Measurements from ENCODE around the gene CD207. TPM values are rescaled to one million over a fixed set of nuclear protein-coding genes. Genes with fewer than 3 reads are reported as not detected.

CD207 gene
- total RNA-seq, 2 experiments from 2014 or later = not detected

DNA sequence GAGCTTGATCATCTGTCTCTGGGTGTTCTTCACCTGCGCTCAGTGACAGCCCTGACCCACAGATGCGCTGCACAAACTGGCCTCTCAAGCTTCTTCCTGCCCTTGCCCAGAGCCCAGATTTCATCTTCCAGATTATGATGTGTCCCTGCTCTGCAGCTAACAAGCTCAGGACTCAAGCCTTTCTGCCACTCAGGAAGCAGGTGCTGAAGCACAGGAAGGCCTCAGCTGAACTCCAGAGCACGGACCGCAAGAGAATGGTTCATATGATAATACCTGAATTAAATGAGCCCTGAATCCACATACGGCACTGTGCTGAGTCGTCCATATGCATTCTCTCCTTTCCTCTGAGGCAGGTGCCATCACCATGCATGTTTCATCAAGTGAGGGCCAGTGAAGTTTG lies 3.8 kb downstream of the CD207 start:
- Mint-ChIP-seq H3K27me3 (no peaks in the 10 kb centered on the region), H3K27ac (no peak overlapping the region), H3K4me3 (no peak overlapping the region), H3K9me3 (no peaks in the 10 kb centered on the region), H3K36me3 (ENCODE audit: low read depth) (no peaks in the 10 kb centered on the region), H3K4me1 (ENCODE audit: low read depth) (peaks cover 8% of the 10 kb centered on the region)
- TF ChIP-seq, protein P1, sequence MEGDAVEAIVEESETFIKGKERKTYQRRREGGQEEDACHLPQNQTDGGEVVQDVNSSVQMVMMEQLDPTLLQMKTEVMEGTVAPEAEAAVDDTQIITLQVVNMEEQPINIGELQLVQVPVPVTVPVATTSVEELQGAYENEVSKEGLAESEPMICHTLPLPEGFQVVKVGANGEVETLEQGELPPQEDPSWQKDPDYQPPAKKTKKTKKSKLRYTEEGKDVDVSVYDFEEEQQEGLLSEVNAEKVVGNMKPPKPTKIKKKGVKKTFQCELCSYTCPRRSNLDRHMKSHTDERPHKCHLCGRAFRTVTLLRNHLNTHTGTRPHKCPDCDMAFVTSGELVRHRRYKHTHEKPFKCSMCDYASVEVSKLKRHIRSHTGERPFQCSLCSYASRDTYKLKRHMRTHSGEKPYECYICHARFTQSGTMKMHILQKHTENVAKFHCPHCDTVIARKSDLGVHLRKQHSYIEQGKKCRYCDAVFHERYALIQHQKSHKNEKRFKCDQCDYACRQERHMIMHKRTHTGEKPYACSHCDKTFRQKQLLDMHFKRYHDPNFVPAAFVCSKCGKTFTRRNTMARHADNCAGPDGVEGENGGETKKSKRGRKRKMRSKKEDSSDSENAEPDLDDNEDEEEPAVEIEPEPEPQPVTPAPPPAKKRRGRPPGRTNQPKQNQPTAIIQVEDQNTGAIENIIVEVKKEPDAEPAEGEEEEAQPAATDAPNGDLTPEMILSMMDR (IDR thresholded peaks at IDR 0.05) = no peak
- intact Hi-C loops (cut with micrococcal nuclease) = no loop called here
- ChIA-PET CTCF (no interaction called here), POLR2A (no interaction called here)
- ATAC-seq = no peak
- DNase-seq = no peak

DNA sequence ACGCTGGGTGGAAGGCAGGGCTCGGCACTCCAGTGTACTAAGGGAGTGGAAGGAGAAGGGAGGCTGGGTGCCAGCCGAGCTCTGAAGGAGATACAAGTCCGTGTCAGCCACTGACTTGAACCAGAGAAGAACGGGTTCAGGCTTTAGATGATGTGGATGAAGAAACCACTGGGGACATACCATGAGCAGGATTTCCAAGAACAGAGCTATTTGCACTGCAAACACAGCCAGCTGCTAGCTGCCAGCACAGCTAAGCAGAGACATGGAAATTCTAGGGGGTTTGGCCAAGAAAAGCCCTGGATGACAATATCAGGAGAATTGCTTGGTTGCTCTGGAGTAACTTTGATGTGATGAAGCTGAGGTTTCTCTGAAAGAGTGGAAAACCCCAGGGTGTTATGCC lies 5.2 kb downstream of the CD207 start:
- ChIA-PET CTCF (interaction anchor here (1.2 to 1.3 kb wide), 2 partner anchors 11 to 33 kb away, joined by 3 read pairs; no protein-coding TSS in a partner anchor), POLR2A (interaction anchor here (0.7 to 0.8 kb wide), 2 partner anchors 22 to 40 kb away, joined by 3 to 4 read pairs; partner anchors contain the start of gene FIGLA)
- Mint-ChIP-seq H3K4me1 (ENCODE audit: low read depth) (peaks cover 14% of the 10 kb centered on the region), H3K27ac (no peak overlapping the region), H3K9me3 (no peaks in the 10 kb centered on the region), H3K27me3 (no peaks in the 10 kb centered on the region), H3K36me3 (ENCODE audit: low read depth) (no peaks in the 10 kb centered on the region), H3K4me3 (no peak overlapping the region)
- DNase-seq = no peak
- ATAC-seq = no peak
- TF ChIP-seq, protein P1 (IDR thresholded peaks at IDR 0.05) = no peak
- intact Hi-C loops (cut with micrococcal nuclease) = no loop called here

DNA sequence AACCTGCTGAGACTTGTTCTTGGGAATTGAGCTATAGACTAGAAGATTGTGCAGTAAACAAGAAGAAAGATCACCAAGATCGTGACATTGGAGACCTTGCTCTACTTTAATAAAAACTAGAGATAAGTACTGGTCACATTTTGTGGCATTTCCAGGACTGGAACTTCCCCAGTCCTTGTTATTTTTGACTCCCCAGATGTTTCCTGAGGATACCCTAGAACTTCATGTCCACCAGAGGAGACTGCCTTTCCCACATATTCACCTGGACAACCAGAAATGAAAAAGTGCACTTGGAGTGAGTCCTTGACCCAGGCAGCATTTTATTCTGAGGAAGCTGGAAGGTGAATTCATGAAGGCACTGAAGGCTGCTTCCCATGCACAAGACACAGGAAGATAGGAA lies 5.7 kb downstream of the CD207 start:
- Mint-ChIP-seq H3K36me3 (ENCODE audit: low read depth) (no peaks in the 10 kb centered on the region), H3K4me3 (no peak overlapping the region), H3K4me1 (ENCODE audit: low read depth) (peaks cover 14% of the 10 kb centered on the region), H3K9me3 (no peaks in the 10 kb centered on the region), H3K27ac (no peak overlapping the region), H3K27me3 (no peaks in the 10 kb centered on the region)
- TF ChIP-seq, protein P1 (IDR thresholded peaks at IDR 0.05) = no peak
- intact Hi-C loops (cut with micrococcal nuclease) = no loop called here
- DNase-seq (no peak), ATAC-seq (no peak)
- ChIA-PET CTCF (interaction anchor here (1.2 to 1.3 kb wide), 2 partner anchors 12 to 33 kb away, joined by 3 read pairs; no protein-coding TSS in a partner anchor), POLR2A (interaction anchor here (0.8 kb wide), 1 partner anchor 22 kb away, joined by 3 read pairs; no protein-coding TSS in a partner anchor)

DNA sequence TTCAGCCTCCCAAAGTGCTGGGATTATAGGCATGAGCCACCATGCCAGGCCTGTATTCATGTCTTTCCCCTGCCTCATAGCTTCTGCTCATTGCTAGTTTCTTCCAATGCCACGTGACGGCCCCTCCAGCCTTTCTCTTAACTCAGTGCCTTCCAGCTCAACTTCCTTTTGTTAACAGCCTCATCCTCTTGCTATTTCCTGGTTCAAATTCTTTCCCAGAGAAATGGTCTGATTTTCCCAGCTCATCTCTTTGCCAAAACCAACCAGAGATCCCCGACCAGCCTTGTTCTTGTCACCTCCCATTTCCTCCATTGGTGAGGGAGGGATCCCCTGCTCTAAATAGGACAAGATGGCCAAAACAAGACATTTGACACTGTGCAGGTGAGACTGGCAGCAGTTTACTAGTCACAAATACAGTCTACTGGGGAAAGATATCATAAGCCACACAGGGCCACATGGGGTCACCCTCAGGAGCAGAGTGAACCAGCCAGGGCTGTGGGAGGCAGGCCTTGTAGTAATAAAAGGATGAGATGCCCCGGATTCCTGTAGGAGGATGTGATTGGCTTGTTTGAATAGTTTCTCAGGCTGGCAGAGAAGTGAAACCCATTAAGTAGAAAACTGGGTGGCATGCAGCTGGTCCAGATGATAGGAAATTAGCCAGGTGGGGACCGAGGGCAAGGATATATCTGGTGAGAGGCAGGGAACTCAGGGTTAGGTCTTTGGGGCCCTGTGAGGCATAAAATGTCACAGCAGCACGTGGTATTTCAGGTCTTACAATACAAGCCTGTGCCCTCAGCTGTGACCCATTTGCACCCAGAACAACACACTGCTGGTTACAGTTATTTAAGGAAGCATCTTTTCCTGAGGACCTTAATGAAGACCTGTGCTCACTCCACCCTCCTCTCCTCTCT lies 6.4 kb downstream of the CD207 start:
- Mint-ChIP-seq H3K9me3 (no peaks in the 10 kb centered on the region), H3K27ac (no peak overlapping the region), H3K27me3 (no peaks in the 10 kb centered on the region), H3K4me1 (ENCODE audit: low read depth) (peaks cover 14% of the 10 kb centered on the region), H3K36me3 (ENCODE audit: low read depth) (no peaks in the 10 kb centered on the region), H3K4me3 (no peak overlapping the region)
- ChIA-PET CTCF (interaction anchor here (1.3 kb wide), 1 partner anchor 32 kb away, joined by 3 read pairs; no protein-coding TSS in a partner anchor), POLR2A (no interaction called here)
- TF ChIP-seq, protein P1 (IDR thresholded peaks at IDR 0.05) = no peak
- intact Hi-C loops (cut with micrococcal nuclease) = no loop called here
- ATAC-seq = no peak
- no peak for DNase-seq

DNA sequence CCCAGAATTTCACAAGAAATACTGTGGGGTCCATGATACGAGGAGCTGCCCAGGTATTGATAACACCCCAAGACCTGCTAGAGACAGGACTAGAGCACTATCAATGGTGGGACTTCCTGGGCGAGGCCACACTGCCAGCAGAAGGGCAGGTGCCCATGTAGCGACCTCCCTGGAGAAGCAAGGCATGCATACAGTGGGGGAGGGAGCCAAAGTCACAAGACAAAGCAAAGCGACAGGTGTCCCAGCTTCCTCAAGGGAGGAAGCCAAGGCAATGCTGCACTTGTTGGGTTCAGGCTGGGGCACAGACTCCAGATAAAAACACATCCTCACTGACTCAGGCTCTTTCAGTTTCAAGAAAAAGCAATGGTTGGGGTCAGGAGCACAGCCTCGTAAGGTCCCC lies 7.5 kb downstream of the CD207 start:
- TF ChIP-seq, protein P1 (IDR thresholded peaks at IDR 0.05) = no peak
- H3K27ac Mint-ChIP-seq = no peak overlapping the region
- ATAC-seq (no peak), DNase-seq (no peak)
- H3K27me3 Mint-ChIP-seq = no peaks in the 10 kb centered on the region
- ChIA-PET CTCF (interaction anchor here (1.2 kb wide), 1 partner anchor 43 kb away, joined by 3 read pairs; no protein-coding TSS in a partner anchor), POLR2A (no interaction called here)
- H3K4me3 Mint-ChIP-seq = no peak overlapping the region
- H3K4me1 Mint-ChIP-seq (ENCODE audit: low read depth) = peaks cover 14% of the 10 kb centered on the region
- H3K36me3 Mint-ChIP-seq (ENCODE audit: low read depth) = no peaks in the 10 kb centered on the region
- no peaks in the 10 kb centered on the region for H3K9me3 Mint-ChIP-seq
- intact Hi-C loops (cut with micrococcal nuclease) = no loop called here

All from activated CD8-positive, alpha-beta T cell treated with anti-CD3 and anti-CD28 coated beads for 36 hours (primary cell).